HG02973 (cell line): Measurements from ENCODE around the gene ESF1.

Experiments used
- ATAC-seq: cut with Tn5 transposase; IDR thresholded peaks from one replicate; pipeline ENCODE4 v1.9.1; 2021; ENCODE audit warnings: moderate library complexity; ENCODE audit not compliant: unreplicated experiment

The ESF1 gene

GRCh38 chr20:13684566-13685222 is 100.0 kb downstream of the ESF1 start:
- peak; percentile 74 for ATAC-seq

DNA sequence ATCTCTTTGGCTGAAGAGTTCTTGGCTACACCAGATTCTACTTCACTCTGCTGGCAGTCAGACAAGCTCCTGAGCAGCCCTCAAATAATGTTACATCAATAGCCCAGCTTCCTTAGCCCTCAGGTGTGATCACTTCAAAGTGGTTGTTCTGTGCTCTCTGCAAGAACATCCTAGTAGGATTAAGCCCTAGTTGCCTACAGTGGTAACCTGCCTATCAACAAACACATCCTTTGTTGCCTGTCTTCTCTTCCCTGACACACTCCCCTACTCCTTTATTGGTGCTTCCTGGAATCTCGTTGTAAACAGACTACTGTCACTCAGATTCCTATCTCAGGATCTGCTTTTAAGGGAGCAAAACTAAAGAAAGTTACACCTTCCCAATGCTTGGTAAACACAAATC is 100.9 kb downstream of the ESF1 start:
- ATAC-seq = no peak

GRCh38 chr20:13681248-13682125 is 103.2 kb downstream of the ESF1 start:
- ATAC-seq = peak; percentile 82

- ATAC-seq = no peak
These were observed 105.8 kb downstream of the ESF1 start for GRCh38 chr20:13678944-13679343.

DNA sequence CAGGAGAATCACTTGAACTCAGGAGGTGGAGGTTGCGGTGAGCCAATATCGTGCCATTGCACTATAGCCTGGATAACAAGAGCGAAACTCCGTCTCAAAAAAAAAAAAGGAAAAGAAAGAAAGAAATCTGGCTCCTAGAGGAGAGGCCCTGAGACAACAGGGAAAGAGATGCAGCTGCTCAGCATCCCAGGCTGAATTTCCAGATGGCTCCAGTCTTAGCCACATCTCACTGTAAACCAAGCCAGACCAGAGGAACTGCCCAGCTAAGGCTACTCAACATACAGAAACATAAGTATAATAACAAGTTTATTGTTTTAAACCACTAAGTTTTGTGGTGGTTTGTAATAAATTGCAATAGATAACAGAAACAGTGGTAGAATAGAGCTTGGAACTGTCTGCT is 107.5 kb downstream of the ESF1 start:
- ATAC-seq = no peak

DNA sequence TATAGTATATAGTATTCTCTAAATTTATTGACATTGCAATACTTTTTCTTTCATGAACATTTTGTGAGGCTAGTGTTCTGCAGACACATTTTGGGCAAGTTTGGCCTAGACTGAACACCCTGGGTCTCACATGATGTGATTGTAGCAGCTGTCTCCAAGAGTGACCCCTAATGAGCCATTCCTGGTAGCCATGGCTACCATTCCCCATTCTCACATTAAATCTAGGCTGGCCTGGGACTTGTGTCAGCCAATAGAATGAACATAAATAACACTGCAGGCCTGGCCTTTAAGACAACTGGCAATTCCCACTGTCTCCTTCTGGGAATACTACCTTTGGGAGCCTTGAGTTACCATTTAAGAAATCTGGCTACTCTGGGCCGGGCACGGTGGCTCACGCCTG is 108.0 kb downstream of the ESF1 start:
- ATAC-seq = no peak

GRCh38 chr20:13672690-13673089 is 112.0 kb downstream of the ESF1 start:
- no peak for ATAC-seq

DNA sequence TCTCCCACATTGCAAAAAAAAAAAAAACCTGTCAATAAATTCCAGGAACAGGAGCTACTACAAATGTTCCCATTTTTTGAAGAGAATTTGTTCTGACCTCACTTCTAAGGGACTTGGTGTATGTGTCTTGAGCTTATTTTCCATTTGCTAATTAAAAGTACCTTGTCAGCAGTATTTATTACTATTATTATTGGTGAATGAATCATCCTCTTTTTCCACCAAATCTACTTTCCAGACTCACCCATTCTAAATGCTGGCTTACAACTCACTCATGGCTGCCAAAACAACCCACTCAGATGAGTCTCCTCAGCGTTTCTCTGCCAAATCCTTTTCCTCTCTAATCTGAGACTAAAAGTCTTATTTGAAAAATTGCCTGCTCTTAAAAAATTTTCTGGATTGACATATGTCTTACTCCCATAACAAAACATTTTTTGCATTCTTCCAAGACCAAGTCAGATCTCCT is 112.8 kb downstream of the ESF1 start:
- ATAC-seq = no peak

DNA sequence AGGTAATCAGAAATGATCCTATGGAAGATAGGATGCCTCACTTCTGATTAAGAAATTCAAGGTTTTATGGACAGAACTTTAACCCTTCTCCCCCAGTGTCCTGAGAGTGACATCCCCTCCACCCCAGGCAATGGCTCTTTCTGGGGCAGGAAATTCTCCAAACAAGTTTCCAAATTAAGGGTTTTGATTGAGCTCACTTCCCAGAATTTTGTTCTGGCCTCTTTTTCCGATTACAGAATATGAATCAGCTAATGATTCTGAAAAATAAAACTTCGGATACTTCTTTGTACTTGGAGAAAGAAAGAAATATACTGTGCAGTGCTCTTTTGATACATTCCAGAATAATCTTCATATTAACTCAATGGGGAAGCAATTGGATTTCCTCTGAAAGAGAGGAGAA is 113.2 kb downstream of the ESF1 start:
- ATAC-seq = no peak

DNA sequence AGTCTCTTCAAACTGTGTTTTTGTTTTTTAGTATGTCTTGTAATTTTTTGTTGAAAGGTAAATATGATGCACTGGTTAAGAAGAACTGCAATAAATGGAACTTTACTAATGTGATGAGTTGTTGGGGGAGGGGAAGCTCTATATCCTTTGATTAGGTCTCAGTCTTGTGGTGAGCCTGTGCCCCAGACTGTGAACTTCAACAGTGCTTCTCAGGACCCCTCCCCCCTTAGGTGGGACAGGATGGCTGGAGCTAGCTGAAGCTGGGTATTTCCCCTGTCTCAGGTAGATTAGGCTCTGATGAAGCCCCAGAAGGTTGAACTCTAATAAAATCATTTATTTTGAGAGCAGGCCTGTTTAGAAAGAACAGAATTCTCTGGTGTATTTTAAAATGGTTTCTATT is 114.6 kb downstream of the ESF1 start:
- ATAC-seq = no peak

DNA sequence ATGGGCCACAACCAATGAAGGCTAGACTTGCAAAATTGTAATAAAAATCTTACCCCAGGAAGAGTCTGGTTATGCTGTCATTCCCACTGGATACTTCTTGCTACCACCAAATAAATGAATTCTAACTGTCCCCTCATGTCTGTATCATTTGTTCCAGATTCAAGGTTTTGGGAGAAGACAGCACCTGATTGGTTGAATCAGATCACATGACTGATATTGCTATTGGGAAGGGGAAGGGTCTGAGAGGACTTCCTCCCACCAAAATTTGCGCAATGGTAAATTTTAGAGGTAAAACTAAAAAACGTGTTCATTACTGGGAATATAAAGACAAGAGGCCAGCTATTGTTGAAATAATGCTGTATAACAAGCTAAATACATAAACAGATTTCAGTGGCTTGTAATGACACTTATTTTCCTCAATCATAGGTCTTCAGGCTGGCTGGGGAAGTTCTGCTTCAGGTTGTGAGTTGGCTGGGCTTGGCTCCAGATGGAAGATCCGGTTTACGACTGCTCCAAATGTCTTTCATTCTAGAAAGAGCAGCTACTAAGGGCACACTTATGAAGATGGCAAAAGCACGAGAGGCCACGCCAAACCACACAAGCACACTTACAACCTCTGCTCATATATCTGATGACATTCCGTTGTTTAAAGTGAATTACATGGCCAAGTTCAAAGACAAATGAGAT is 118.9 kb downstream of the ESF1 start:
- no peak for ATAC-seq
